Measurements from ENCODE around the gene TAF7L. TPM values are rescaled to one million over a fixed set of nuclear protein-coding genes. Genes with fewer than 3 reads are reported as not detected.

TAF7L gene
- polyA plus RNA-seq, 1 experiment: 1.6 TPM

- CTCF ChIA-PET: interaction anchor here (0.6 to 3.6 kb wide), 15 partner anchors 9 to 425 kb away, joined by 3 to 15 read pairs (median 3); no protein-coding TSS in a partner anchor
These were observed 3.7 kb downstream of the TAF7L start for GRCh38 chrX:101287402-101287801.

GRCh38 chrX:101276238-101276637, 14.9 kb downstream of the TAF7L start:
- no peak for DNase-seq (ENCODE audit: low read depth, low spot score)
- CTCF ChIA-PET: interaction anchor here (1.0 kb wide), 1 partner anchor 11 kb away, joined by 3 read pairs; no protein-coding TSS in a partner anchor
- POLR2A ChIA-PET: no interaction called here

More at GRCh38 chrX:101287402-101287801, 3.7 kb downstream of the TAF7L start:
- TF ChIP-seq CTCF (IDR thresholded peaks at IDR 0.05; ENCODE audit: low read depth, low read length): peak; percentile 65
- H3K9me3 ChIP-seq (ENCODE audit: control insufficient read depth, insufficient read depth, low read length): peaks cover 6% of the 10 kb centered on the region; the same call in 1 of the 2 replicates
- POLR2A ChIA-PET: no interaction called here
- peak; percentile 11 for DNase-seq (ENCODE audit: low read depth, low spot score)
- no peak overlapping the region for H3K27ac ChIP-seq (ENCODE audit: low read depth, low read length)
- H3K4me3 ChIP-seq (ENCODE audit: low read depth, low read length): no peak overlapping the region
- no peaks in the 10 kb centered on the region for H3K27me3 ChIP-seq (ENCODE audit: control insufficient read depth, insufficient read depth, low read length)

GRCh38 chrX:101274198-101274597, 16.9 kb downstream of the TAF7L start:
- TF ChIP-seq CTCF (IDR thresholded peaks at IDR 0.05; ENCODE audit: low read depth, low read length): no peak
- Histone ChIP-seq H3K4me3 (ENCODE audit: low read depth, low read length) (no peak overlapping the region), H3K9me3 (ENCODE audit: control insufficient read depth, insufficient read depth, low read length) (no peaks in the 10 kb centered on the region), H3K27me3 (ENCODE audit: control insufficient read depth, insufficient read depth, low read length) (no peaks in the 10 kb centered on the region), H3K27ac (ENCODE audit: low read depth, low read length) (no peak overlapping the region)
- DNase-seq (ENCODE audit: low read depth, low spot score): no peak
- CTCF ChIA-PET: no interaction called here
- POLR2A ChIA-PET: no interaction called here

More at GRCh38 chrX:101276238-101276637, 14.9 kb downstream of the TAF7L start:
- H3K27me3 ChIP-seq (ENCODE audit: control insufficient read depth, insufficient read depth, low read length): no peaks in the 10 kb centered on the region
- no peaks in the 10 kb centered on the region for H3K9me3 ChIP-seq (ENCODE audit: control insufficient read depth, insufficient read depth, low read length)
- no peak overlapping the region for H3K4me3 ChIP-seq (ENCODE audit: low read depth, low read length)
- TF ChIP-seq CTCF (IDR thresholded peaks at IDR 0.05; ENCODE audit: low read depth, low read length): no peak
- H3K27ac ChIP-seq (ENCODE audit: low read depth, low read length): no peak overlapping the region

GRCh38 chrX:101265869-101266428, 25.2 kb downstream of the TAF7L start:
- H3K4me3 ChIP-seq (ENCODE audit: low read depth, low read length): no peak overlapping the region
- ChIA-PET POLR2A (no interaction called here), CTCF (interaction anchor here (0.7 kb wide), 1 partner anchor 21 kb away, joined by 3 read pairs; no protein-coding TSS in a partner anchor)

More at GRCh38 chrX:101265869-101266428, 25.2 kb downstream of the TAF7L start:
- no peak for TF ChIP-seq CTCF (IDR thresholded peaks at IDR 0.05; ENCODE audit: low read depth, low read length)
- Histone ChIP-seq H3K27ac (ENCODE audit: low read depth, low read length) (peak overlapping the region; percentile 68), H3K27me3 (ENCODE audit: control insufficient read depth, insufficient read depth, low read length) (no peaks in the 10 kb centered on the region), H3K9me3 (ENCODE audit: control insufficient read depth, insufficient read depth, low read length) (no peaks in the 10 kb centered on the region)
- no peak for DNase-seq (ENCODE audit: low read depth, low spot score)
